Measurements from ENCODE around the gene ZNF618. TPM values are rescaled to one million over a fixed set of nuclear protein-coding genes. Genes with fewer than 3 reads are reported as not detected.

ZNF618 gene
- total and polyA plus RNA-seq, 8 donors: 1.2 to 19.8 (median 5.3) TPM

- TF ChIP-seq EP300 (IDR thresholded peaks at IDR 0.05) (no peak), POLR2A (IDR thresholded peaks at IDR 0.05) (no peak)
- no peaks in the 10 kb centered on the region for H3K9me3 ChIP-seq
These were observed 210.5 kb downstream of the ZNF618 start for GRCh38 chr9:114086607-114087006.

GRCh38 chr9:114087721-114088120 is 211.6 kb downstream of the ZNF618 start:
- 73 to 78% (median 76%) methylated on average over 7 of the region's 7 CpGs for WGBS, 5 donors
- Histone ChIP-seq H3K4me3 (no peak overlapping the region), H3K36me3 (peaks cover 0 to 6% (median 2%) of the 10 kb centered on the region in 4 donors), H3K4me1 (peaks cover 3 to 5% (median 4%) of the 10 kb centered on the region in 4 donors), H3K27me3 (no peaks in the 10 kb centered on the region), H3K9me3 (no peaks in the 10 kb centered on the region), H3K27ac (no peak overlapping the region)
- DNase-seq: no peak
- no peak for TF ChIP-seq CTCF (IDR thresholded peaks at IDR 0.05)
- TF ChIP-seq POLR2AphosphoS5 (IDR thresholded peaks at IDR 0.05): no peak
- intact Hi-C loops (cut with DNase I; ENCODE audit: low total_unique reads): loop anchor here (5.0 kb wide), 1 partner anchor 200 kb away; no protein-coding TSS in a partner anchor

More at GRCh38 chr9:114086607-114087006, 210.5 kb downstream of the ZNF618 start:
- DNase-seq: no peak
- intact Hi-C loops (cut with DNase I; ENCODE audit: low total_unique reads): loop anchor here (5.0 kb wide), 1 partner anchor 201 kb away; no protein-coding TSS in a partner anchor
- H3K4me3 ChIP-seq: no peak overlapping the region
- no peaks in the 10 kb centered on the region for H3K36me3 ChIP-seq
- H3K27ac ChIP-seq: no peak overlapping the region
- H3K4me1 ChIP-seq: peaks cover 13 to 16% (median 14%) of the 10 kb centered on the region in 4 donors
- no peaks in the 10 kb centered on the region for H3K27me3 ChIP-seq
- 84 to 96% (median 88%) methylated on average over 4 of the region's 4 CpGs for WGBS, 5 donors

DNA sequence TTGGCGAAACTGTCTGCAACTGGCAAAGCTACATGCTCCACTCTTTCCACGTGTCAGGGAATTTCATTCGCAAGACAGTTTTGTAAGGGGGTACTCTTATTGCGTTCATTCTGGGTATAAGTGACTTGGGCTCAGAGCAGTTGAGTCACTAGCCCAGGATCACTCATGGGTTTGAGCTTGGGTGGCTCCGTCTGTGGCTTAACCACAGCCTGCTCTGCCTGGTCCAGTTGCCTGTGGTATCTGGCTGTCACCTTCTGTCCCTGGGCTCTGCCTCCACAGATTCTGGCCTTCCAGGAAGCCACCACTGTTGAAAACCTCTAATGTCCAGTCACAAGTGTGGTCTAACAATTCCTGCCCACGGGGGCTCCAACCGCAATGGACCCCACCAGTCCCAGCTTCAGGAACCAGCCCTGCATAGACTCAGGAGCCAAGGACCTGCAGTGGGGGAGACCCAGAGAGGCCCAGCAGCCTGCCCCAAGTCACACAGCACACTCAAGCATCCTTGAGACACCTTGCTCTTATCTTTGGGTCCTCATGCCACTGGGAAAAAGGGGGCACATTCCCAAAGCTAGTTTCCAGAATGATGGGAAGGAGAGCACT is 212.6 kb downstream of the ZNF618 start:
- Histone ChIP-seq H3K27ac (no peak overlapping the region), H3K4me1 (no peaks in the 10 kb centered on the region), H3K9me3 (no peaks in the 10 kb centered on the region), H3K27me3 (no peaks in the 10 kb centered on the region), H3K36me3 (peaks cover 0 to 12% (median 5%) of the 10 kb centered on the region in 4 donors), H3K4me3 (no peak overlapping the region)
- WGBS, 5 donors: 85 to 89% (median 87%) methylated on average over 7 of the region's 7 CpGs
- intact Hi-C loops (cut with DNase I; ENCODE audit: low total_unique reads): loop anchor here (5.0 kb wide), 1 partner anchor 199 kb away; no protein-coding TSS in a partner anchor
- no peak for TF ChIP-seq POLR2AphosphoS5 (IDR thresholded peaks at IDR 0.05)
- DNase-seq: no peak

DNA sequence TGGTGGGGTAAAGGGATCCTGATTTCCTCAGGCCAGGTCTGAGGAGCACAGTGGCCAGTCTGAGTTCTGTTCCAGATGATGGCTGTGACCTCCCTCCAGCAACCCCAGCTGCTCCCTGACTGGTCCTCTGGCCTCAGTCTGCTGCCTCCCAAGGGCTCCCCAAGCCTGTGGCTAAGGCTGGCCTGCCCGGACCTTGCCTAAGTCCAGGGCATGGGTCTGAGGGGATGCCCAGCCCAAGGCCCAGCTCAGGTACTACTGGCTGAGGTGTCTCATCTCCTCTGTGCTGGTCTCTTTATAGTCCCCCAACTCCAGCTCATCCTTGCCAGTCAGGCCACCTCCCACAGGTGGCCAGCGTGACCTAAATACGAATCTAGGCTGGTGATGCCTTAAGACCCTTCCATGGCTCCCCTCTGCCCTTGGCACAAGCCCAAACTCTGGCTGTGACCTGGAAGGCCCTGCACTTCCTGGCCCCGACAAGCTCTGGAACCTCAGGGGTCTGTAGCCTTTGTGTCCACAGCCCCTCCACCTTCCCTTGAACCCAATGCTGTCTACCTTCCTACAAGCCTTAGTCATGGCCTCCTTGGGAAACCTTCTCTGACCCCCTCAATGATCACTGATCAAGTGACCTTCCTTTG is 213.2 kb downstream of the ZNF618 start:
- Histone ChIP-seq H3K27me3 (no peaks in the 10 kb centered on the region), H3K36me3 (peaks cover 0 to 16% (median 8%) of the 10 kb centered on the region in 4 donors), H3K9me3 (no peaks in the 10 kb centered on the region), H3K4me1 (no peaks in the 10 kb centered on the region), H3K27ac (no peak overlapping the region), H3K4me3 (no peak overlapping the region)
- intact Hi-C loops (cut with DNase I; ENCODE audit: low total_unique reads): loop anchor here (5.0 kb wide), 1 partner anchor 198 kb away; no protein-coding TSS in a partner anchor
- no peak for TF ChIP-seq EP300 (IDR thresholded peaks at IDR 0.05)
- TF ChIP-seq POLR2AphosphoS5 (IDR thresholded peaks at IDR 0.05): no peak
- no peak for TF ChIP-seq CTCF (IDR thresholded peaks at IDR 0.05)
- TF ChIP-seq POLR2A (IDR thresholded peaks at IDR 0.05): no peak
- no peak for DNase-seq
- WGBS, 5 donors: 75 to 89% (median 82%) methylated on average over 3 to 4 of the region's 4 CpGs

- Histone ChIP-seq H3K27ac (no peak overlapping the region), H3K4me1 (no peaks in the 10 kb centered on the region), H3K4me3 (no peak overlapping the region), H3K36me3 (peaks cover 0 to 23% (median 16%) of the 10 kb centered on the region in 4 donors), H3K9me3 (no peaks in the 10 kb centered on the region), H3K27me3 (no peaks in the 10 kb centered on the region)
- TF ChIP-seq POLR2AphosphoS5 (IDR thresholded peaks at IDR 0.05) (no peak), EP300 (IDR thresholded peaks at IDR 0.05) (no peak), CTCF (IDR thresholded peaks at IDR 0.05) (no peak), POLR2A (IDR thresholded peaks at IDR 0.05) (no peak)
- intact Hi-C loops (cut with DNase I; ENCODE audit: low total_unique reads): no loop called here
- DNase-seq: no peak
- 92 to 100% (median 97%) methylated on average over 3 to 4 of the region's 4 CpGs for WGBS, 5 donors
These were observed 214.7 kb downstream of the ZNF618 start for GRCh38 chr9:114090798-114091197.

Data from stomach (tissue), 9 donors.